GM13977 (cell line): ENCODE results near the gene UCP3.

Experiments used
- DNase-seq: peaks from one replicate; pipeline ENCODE4 v3.0.0; 2012; ENCODE audit warnings: low spot score
- in situ Hi-C: fragments of 300-500 bp; cut with MboI; formaldehyde crosslinking; loops from one replicate; pipeline ENCODE4 v1.12.0; 2022; ENCODE audit warnings: low sequenced_read_pairs, low pct_unique_long_range_greater_than_20kb, mixed read lengths, inconsistent platforms; ENCODE audit not compliant: unreplicated experiment
- TF ChIP-seq, protein P1 (sequence below): IDR thresholded peaks from 2 replicates; pipeline ENCODE4 v1.5.1; 2012; ENCODE audit warnings: mild to moderate bottlenecking, control low read depth; ENCODE audit not compliant: insufficient read depth; ENCODE audit errors: extremely low read depth, missing control alignments

The UCP3 gene

DNA sequence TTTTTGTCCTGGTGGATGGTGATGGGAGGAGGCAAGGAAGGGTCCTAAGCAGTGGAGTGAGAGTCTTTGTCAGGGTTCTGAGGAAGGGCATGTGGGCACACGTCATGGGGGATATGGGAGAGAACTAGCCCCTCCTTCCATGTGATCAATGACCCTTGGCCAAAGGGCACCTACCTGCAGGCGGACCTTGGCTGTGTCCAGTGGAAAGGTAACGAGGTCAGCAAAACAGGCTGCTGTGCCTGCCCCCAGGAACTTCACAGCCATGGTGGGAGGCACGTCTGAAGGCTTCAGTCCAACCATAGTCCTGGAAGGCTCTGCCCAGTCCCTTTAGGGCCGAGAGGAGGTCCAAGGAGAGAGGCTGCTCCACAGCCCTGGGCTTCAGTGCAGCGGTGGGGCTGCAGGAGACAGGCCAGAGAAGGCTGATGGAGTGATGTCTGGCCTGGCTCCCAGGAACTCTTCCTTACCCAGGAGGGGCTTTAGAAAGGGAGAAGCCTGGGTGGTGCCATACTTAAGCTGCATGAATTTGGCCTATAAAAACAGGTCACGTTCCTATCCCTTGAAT, 2.1 kb downstream of the UCP3 start:
- TF ChIP-seq, protein P1, sequence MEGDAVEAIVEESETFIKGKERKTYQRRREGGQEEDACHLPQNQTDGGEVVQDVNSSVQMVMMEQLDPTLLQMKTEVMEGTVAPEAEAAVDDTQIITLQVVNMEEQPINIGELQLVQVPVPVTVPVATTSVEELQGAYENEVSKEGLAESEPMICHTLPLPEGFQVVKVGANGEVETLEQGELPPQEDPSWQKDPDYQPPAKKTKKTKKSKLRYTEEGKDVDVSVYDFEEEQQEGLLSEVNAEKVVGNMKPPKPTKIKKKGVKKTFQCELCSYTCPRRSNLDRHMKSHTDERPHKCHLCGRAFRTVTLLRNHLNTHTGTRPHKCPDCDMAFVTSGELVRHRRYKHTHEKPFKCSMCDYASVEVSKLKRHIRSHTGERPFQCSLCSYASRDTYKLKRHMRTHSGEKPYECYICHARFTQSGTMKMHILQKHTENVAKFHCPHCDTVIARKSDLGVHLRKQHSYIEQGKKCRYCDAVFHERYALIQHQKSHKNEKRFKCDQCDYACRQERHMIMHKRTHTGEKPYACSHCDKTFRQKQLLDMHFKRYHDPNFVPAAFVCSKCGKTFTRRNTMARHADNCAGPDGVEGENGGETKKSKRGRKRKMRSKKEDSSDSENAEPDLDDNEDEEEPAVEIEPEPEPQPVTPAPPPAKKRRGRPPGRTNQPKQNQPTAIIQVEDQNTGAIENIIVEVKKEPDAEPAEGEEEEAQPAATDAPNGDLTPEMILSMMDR = no peak
- in situ Hi-C loops = no loop called here

DNA sequence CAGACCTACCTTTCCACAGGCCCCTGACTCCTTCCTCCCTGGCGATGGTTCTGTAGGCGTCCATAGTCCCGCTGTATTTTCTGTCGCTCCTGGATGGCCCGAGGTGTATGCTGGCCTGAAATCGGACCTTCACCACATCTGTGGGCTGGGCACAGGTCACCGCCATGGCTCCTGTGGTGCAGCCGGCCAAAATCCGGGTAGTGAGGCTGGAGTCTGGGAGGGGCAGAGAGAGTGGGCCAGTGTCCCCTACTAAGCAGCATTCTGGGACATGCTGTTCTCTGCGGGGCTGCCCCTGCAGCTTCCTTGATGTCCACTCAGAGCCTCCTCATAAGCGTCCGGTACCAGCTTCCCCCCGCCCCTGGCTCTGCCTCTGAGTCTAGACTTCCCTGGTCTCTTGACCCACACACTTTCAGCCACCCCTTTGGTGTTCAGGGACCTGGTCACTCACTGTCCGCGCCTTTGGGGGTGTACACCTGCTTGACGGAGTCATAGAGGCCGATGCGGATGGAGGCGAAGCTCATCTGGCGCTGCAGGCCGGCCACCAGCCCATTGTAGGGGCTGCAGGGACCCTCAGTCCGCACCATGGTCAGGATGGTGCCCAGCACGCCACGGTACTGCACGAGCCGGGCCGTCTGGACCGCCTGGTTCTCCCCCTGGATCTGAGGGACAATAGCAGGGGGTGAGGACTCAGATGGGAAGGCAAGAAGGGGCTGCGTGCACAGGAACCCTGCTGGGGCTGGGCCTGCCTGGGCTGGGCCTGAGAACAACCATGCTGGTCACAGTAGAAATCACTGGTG, 3.0 kb downstream of the UCP3 start:
- in situ Hi-C loops = no loop called here
- DNase-seq = no peak
- TF ChIP-seq, protein P1 = no peak

More for the DNA sequence above, 2.1 kb downstream of the UCP3 start:
- DNase-seq = no peak

DNA sequence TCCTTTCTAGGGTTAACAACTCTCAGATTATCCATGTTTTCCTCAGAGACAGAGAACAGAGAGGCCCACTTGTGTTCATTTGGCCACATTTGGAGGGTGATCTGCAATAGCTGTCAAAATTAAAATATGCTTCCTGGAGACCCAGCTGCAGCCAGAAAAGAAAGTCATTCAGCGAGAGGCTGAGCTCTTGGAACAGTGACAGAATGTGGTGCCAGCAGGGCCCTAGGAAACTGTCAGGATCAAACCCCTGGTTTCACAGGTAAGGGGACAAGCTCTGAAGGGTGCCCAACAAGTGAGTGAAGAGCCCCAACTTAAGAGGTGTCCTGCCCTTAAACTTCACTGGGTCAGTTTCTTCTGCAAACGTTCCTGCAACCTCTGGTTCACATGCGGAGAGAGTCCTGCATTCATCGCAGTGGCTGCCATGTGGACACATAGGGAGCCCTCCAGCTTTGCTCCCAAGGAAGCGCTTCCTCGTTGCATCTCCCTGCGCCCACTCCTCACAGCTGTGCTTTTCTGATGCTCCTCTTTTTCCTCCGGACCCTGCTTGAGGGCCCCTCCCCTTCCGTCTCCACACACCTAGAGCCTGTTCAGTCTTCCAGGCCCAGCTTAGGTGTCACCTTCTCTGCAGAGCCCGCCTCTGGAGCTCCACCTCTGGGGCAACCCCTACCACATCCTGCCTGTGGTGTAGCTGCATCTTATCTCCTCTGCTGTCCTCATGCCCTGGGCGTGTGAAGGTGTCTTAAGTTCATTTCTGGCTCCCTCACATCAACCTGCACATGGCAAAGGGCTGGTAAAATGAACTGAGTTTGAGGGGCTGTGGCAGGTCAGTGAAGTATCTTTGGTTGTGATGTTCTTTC, 3.9 kb downstream of the UCP3 start:
- TF ChIP-seq, protein P1 = no peak
- no peak for DNase-seq
- in situ Hi-C loops = no loop called here

DNA sequence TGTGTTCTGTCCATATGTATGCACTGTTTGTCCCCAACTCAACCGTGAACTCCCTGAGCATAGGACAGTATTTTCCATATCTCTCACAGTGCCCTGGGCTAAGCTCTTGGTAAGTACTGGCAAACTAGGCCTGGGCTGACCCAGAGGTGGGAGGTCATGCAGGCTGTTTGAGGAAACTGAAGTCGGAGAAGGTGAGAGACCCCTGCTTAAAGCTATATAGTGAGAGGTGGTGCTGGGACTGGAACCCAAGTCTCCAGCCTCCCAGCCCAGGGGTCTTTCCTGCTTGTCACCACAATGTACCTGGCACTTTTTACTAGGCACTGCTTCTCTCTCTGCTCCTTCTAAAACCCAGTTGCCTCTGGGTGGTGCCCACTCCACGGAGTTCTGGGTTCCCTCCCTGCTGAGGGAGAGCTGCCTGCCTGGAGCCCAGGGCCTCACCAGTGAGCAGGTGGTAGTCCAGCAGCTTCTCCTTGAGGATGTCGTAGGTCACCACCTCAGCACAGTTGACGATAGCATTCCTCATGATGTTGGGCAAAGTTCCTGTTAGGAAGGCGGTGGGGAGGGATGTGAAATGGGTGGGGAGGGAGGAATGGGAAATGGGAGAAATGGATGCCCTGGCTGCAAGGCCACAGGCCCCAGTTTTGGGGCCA, 4.7 kb downstream of the UCP3 start:
- TF ChIP-seq, protein P1 = no peak
- DNase-seq = no peak
- in situ Hi-C loops = no loop called here

DNA sequence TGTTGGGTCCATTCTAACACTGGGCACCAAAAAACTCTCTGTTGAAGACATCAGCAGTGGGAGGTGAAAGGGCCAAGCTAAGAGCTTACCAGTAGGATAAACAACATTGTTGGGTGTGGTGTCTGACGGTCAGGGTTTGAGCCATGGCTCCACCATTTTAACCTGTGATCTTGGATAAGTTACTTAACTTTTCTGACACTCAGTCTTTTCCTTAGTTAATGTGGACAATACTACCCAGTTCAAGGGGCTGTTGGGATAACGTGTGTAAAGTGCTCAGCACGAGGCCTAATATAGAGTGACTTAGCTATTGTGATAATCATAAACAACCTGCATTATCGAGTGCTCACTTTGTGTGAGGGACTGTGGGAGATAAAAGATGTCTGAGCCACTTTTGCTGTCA, 6.1 kb downstream of the UCP3 start:
- DNase-seq = no peak
- in situ Hi-C loops = no loop called here
- TF ChIP-seq, protein P1 = no peak

DNA sequence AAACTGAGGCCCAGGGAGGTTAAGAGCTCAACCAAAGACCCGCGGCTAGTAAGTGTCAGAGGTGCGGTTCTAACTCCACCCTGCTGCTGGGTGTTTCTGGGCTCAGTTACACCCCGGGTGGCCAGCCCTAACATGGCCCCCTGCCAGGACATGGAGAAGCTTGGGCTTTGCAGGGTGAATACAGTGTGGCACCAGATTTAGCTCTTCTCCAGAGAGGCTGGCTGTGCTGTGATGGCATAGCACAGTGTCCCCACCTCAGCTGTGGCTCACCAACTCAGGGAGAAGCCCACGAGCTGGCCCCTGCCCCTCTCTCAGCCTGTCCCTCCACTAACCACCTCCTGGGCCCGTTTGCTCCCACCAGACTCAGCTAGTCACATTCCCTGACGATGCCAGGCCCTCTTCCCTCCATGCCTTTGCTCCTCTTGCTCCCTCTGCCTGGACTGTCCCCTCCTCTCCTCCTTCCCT, 7.0 kb downstream of the UCP3 start:
- TF ChIP-seq, protein P1 = no peak
- no peak for DNase-seq
- in situ Hi-C loops = no loop called here
